Right lobe of liver (tissue), 6 donors: ENCODE results near the gene RAP1A. TPM values are rescaled to one million over a fixed set of nuclear protein-coding genes. Genes with fewer than 3 reads are reported as not detected.

Experiments used
- ATAC-seq, 4 donors: fragments of 200-7000 bp; cut with Tn5 transposase; one replicate each; pipeline ENCODE4 v1.9.1; 2020; ENCODE audit warnings: mild to moderate bottlenecking in 4 of 4, moderate library complexity in 4 of 4
- DNase-seq, 3 donors: peaks; one replicate each; pipeline ENCODE4 v3.0.0-alpha.2; 2020
- H3K27ac ChIP-seq, 3 donors: fragments of 200-600 bp; one replicate each; pipeline ENCODE4 v1.8.0; 2022
- H3K27me3 ChIP-seq, 2 donors: fragments of 200-600 bp; one replicate each; pipeline ENCODE4 v1.8.0; 2022
- H3K36me3 ChIP-seq, 4 donors: fragments of 200-600 bp; sonication (generic) in 1 of 4; one replicate each; pipeline versions ENCODE4 v1.5.1 to v1.8.0; 2017 to 2022; ENCODE audit warnings: control low read depth in 1 of 4
- H3K4me1 ChIP-seq, 4 donors: fragments of 200-600 bp; sonication (generic) in 1 of 4; one replicate each; pipeline versions ENCODE4 v1.5.1 to v1.8.0; 2017 to 2022; ENCODE audit warnings: control low read depth in 1 of 4
- H3K4me3 ChIP-seq, 3 donors: fragments of 200-600 bp; one replicate each; pipeline ENCODE4 v1.8.0; 2022
- H3K9me3 ChIP-seq, 4 donors: fragments of 200-600 bp; sonication (generic) in 1 of 4; one replicate each; pipeline versions ENCODE4 v1.5.1 to v1.8.0; 2017 to 2022; ENCODE audit warnings: control low read depth in 1 of 4
- POLR2A ChIP-seq: fragments of 450-650 bp; IDR thresholded peaks from one replicate; pipeline ENCODE4 v1.6.1; 2017; ENCODE audit warnings: antibody characterized with exemption, mild to moderate bottlenecking
- WGBS: methylation state at CpG from one replicate; pipeline ENCODE4 v1.1.6; 2018; ENCODE audit warnings: low coverage, low lambda C conversion rate; ENCODE audit not compliant: insufficient coverage; ENCODE audit errors: missing lambda C conversion rate; 5-methylcytosine and 5-hydroxymethylcytosine counted together
- intact Hi-C, 2 donors: fragments of 100-400 bp; cut with DNase I; formaldehyde crosslinking; loops; one replicate each; pipeline versions ENCODE4 v1.11.2 to v1.14.1; 2022
- long read RNA-seq: library from polyadenylated mRNA; unstranded; transcript quantifications from one replicate; pipeline ENCODE4 v2.0.0, GENCODE V29; 2019
- total RNA-seq, 6 experiments: library from RNA; depleted of rRNA in 2 of 6; stranded (reverse); fragments of >200 nt in 2 of 6; fragmentation: NEBNext Ultra II Directional in 3 of 6; extraction: Animal tissue kit (Norgen Biotek cat#: 25700) in 3 of 6; gene quantifications; one replicate each; pipeline versions ENCODE4 v1.1.0 to v1.2.4, GENCODE V29; 2016 to 2023
- TF ChIP-seq, protein P1 (sequence below), 4 donors: fragments of 200-600 bp in 3 of 4; fragments of 450-650 bp in 1 of 4; IDR thresholded peaks; one replicate each; pipeline versions ENCODE4 v1.5.1 to v1.8.0; 2016 to 2022; ENCODE audit warnings: antibody characterized with exemption in 4 of 4, mild to moderate bottlenecking in 2 of 4
- donor health status: DM: no; HTN: yes; CAD: no.
- donor health status: DM: no; HTN: no; CAD: no.
- donor health status: DM: no; HTN: no; CAD: no.
- donor health status: DM: no; HTN: yes; CAD: no.
- donor health status: DM: no; HTN: yes; CAD: no.

RAP1A gene
- 10 to 100 TPM; 25.9 to 53.8 (median 33.3) TPM for total RNA-seq
- long read RNA-seq, partial matches to known transcripts = 0 of 1 reads
- long read RNA-seq, other reads (novel, unspliced or antisense) = 1 of 1 reads

DNA sequence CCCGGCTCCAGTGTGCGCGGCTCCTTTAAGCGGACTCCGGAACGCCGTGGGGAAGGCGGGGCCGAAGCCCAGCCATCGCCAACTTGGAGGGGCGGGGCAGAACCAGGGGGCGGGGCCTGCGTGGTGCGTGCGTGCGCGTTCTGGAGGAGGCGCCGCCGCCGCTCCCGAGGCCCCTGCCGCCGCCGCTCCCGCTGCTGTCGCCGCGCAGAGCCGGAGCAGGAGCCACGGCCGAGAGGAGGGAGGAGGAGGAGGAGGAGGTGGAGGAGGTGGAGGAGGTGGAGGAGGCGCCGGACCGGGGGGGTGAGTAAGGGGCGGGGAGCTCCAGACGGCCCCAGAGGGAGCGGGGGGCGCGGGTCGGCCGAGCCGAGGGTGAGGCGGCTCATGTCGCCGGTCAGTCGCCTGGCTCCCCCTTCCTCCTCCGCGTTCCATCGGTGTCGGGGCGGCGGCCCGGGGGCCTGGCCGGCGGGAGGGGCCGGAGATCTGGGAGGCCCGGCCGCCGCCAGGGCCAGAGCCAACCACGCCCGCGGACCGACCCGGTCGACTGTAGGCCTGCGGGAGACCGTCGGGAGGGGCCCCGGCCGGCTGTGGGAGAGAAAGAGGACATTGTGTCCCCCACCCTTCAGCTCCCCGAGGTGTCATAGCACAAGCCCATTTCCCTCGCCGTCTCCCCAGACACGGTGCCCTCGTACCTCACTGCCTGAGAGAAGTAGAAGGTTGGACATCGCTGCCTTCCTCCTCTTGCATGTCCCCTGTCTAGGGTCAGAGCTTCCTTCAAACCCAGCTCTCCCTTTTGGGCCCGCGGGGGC lies at the start of gene RAP1A:
Gene RAP1A, plus strand, starts transcription at position 155 of the 806 bp plus-strand sequence. CDS start 71,572 bp downstream, outside the sequence.
- H3K4me1 ChIP-seq = peaks cover 0 to 42% (median 12%) of the 10 kb centered on the region in 4 donors
- intact Hi-C loops = no loop called here
- under 1% methylated on average over 37 of the region's 79 CpGs for WGBS
- H3K9me3 ChIP-seq = no peaks in the 10 kb centered on the region
- DNase-seq = peak; percentile 97
- peak; percentile 76 for TF ChIP-seq POLR2A
- TF ChIP-seq, protein P1, sequence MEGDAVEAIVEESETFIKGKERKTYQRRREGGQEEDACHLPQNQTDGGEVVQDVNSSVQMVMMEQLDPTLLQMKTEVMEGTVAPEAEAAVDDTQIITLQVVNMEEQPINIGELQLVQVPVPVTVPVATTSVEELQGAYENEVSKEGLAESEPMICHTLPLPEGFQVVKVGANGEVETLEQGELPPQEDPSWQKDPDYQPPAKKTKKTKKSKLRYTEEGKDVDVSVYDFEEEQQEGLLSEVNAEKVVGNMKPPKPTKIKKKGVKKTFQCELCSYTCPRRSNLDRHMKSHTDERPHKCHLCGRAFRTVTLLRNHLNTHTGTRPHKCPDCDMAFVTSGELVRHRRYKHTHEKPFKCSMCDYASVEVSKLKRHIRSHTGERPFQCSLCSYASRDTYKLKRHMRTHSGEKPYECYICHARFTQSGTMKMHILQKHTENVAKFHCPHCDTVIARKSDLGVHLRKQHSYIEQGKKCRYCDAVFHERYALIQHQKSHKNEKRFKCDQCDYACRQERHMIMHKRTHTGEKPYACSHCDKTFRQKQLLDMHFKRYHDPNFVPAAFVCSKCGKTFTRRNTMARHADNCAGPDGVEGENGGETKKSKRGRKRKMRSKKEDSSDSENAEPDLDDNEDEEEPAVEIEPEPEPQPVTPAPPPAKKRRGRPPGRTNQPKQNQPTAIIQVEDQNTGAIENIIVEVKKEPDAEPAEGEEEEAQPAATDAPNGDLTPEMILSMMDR (IDR thresholded peaks at IDR 0.05) = no peak
- H3K4me3 ChIP-seq = peak within 1 kb of the TSS; percentile 79 to 89 (median 82)
- ATAC-seq = peak; percentile 96 to 97 (median 96)
- H3K27me3 ChIP-seq = no peaks in the 10 kb centered on the region
- peak within 1 kb of the TSS; percentile 76 to 95 (median 90) for H3K27ac ChIP-seq
- no peaks in the 10 kb centered on the region for H3K36me3 ChIP-seq

DNA sequence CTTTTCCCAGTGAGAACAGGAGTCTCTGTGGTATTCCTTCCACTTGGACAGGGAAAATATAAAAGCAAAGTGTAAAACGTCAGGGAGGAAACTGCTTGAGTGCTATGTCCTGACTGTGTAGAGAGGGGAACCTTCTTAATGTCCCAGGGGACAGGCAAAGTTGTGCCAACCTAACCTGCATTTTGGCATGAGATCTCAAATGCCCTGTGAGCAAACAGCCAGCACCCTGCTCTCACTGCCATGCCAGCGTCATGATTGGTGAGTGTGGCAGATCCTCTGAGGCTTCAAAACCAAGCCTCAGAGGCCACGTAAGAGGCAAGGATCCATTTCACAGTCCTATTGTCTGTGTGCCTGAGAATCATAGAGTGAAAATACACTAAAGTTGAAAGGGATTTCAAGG lies 49.7 kb upstream of the RAP1A start:
- 41% methylated on average over 3 of the region's 3 CpGs for WGBS
- Histone ChIP-seq H3K4me1 (peaks cover 0 to 31% (median 5%) of the 10 kb centered on the region in 4 donors), H3K27me3 (no peaks in the 10 kb centered on the region), H3K27ac (no peak overlapping the region), H3K9me3 (no peaks in the 10 kb centered on the region), H3K4me3 (no peak overlapping the region), H3K36me3 (no peaks in the 10 kb centered on the region)
- TF ChIP-seq, protein P1 (IDR thresholded peaks at IDR 0.05) = no peak
- no peak for TF ChIP-seq POLR2A
- intact Hi-C loops = no loop called here
- ATAC-seq (peak; percentile 49 to 74 (median 65)), DNase-seq (no peak)

DNA sequence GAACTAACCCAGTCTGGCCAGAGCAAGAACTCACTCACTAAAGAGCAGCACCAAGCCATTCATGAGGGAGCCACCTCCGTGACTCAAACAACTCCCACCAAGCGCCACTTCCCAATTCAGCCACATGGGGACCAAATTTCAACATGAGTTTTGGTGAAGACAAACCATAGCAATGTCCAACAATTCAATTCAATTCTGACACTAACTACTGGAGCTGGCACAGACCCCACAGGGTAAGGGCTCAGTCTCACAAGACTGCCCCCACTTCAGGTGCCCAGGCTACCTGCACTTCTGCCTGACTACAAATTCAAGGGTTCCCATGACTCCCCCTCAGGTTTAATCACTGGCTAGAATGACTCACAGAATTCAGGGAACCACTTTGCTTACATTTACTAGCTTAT lies 48.8 kb upstream of the RAP1A start:
- DNase-seq = no peak
- Histone ChIP-seq H3K4me1 (peaks cover 0 to 28% (median 5%) of the 10 kb centered on the region in 4 donors), H3K27me3 (no peaks in the 10 kb centered on the region), H3K27ac (no peak overlapping the region), H3K36me3 (no peaks in the 10 kb centered on the region), H3K4me3 (no peak overlapping the region), H3K9me3 (no peaks in the 10 kb centered on the region)
- no CpG with 5 or more reads among the region's 2 CpGs for WGBS
- ATAC-seq = no peak
- intact Hi-C loops = no loop called here
- TF ChIP-seq, protein P1 (IDR thresholded peaks at IDR 0.05) = peak in 2 of 4 donors; percentile 6 to 9
- no peak for TF ChIP-seq POLR2A

DNA sequence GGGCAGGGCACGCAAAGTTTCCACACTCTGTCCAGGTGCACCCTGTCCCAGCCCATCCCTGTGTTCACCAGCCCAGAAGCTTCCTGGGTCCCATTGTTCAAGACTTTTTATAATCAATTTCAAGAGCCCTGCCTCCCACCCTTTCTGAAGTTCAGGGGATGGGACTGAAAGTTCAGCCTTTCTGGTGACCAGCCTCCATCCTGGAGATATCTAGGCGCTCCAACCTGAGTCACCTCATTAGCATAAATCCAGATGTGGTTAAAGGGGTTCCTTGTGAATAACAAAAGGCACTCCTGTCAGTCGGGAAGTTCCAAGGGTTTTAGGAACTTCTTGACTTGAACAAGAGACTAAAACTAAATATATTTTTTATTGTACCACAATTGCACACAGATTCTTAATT lies 48.4 kb upstream of the RAP1A start:
- no peak overlapping the region for H3K27ac ChIP-seq
- intact Hi-C loops = no loop called here
- H3K4me3 ChIP-seq = no peak overlapping the region
- TF ChIP-seq, protein P1 (IDR thresholded peaks at IDR 0.05) = no peak
- TF ChIP-seq POLR2A = no peak
- no peaks in the 10 kb centered on the region for H3K36me3 ChIP-seq
- ATAC-seq (no peak), DNase-seq (no peak)
- WGBS = 64% methylated on average over 2 of the region's 3 CpGs
- no peaks in the 10 kb centered on the region for H3K9me3 ChIP-seq
- no peaks in the 10 kb centered on the region for H3K27me3 ChIP-seq
- H3K4me1 ChIP-seq = peaks cover 0 to 27% (median 5%) of the 10 kb centered on the region in 4 donors
